GM19043 (cell line): ENCODE results near the gene KIAA1217.

Experiments used
- ATAC-seq: cut with Tn5 transposase; IDR thresholded peaks from one replicate; pipeline ENCODE4 v1.9.1; 2021; ENCODE audit warnings: low read depth; ENCODE audit not compliant: unreplicated experiment

KIAA1217 gene

GRCh38 chr10:24240041-24240751 is 31.3 kb downstream of the KIAA1217 start:
- no peak for ATAC-seq

GRCh38 chr10:24241536-24242040 is 32.6 kb downstream of the KIAA1217 start:
- ATAC-seq = no peak

DNA sequence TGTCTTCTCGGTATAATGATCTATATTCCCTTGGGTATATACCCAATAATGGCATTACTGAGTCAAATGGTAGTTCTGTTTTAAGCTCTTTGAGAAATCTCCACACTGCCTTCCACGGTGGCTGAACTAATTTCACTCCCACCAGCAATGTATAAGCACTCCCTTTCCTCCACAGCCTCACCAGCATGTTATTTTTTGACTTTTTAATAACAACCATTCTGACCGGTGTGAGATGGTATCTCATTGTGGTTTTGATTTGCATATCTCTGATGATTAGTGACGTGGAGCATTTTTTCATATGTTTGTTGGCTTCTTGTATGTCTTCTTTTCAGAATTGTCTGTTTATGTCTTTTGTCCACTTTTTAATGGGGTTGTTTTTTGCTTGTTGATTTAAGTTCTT is 33.6 kb downstream of the KIAA1217 start:
- ATAC-seq = no peak

DNA sequence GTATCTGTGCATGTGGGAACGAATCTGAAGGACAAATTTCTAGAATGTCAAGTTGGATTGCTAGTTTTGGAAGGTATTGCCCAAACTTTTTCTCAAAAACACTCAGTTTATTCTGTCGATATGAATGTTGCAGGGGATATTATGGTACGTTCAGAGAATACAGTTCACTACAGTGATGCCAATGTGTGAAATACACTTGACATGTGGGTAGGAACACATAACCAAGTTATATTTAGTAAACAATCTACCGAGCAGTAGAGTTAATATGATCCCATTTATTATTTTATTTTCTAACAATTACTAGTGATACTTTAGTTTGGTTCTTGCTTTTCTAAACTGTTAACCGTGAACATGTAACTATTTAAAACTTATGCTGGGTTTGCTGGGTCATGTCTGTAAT is 37.4 kb downstream of the KIAA1217 start:
- no peak for ATAC-seq

- ATAC-seq = no peak
These were observed 38.9 kb downstream of the KIAA1217 start for GRCh38 chr10:24247841-24248240.

DNA sequence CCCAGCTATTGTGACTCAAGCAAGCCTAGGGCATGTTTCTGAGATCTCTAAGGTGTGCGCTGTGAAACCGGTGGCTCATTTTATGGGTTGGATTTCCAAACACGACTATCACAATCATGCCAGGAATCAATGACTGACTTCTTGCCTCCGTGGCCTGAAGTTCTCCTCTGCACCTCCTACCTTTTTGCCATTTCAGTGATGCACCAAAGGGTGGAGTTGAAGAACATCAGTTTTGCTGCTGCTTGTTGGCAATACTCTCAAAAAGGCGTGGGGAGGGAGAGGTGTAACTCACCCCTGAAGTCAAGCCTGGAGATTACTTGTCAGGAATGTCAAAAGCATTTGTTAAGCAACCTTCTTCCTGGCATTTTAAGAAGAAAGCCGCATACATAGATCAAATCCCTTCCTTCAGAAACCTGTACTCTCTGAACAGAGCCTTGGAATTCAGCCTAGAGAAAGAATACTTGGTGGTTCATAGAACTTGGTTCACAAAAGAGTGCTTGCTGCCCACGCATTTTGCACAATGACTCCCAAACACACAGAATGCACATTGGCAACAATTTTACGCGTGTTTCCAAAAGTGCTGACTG is 41.0 kb downstream of the KIAA1217 start:
- no peak for ATAC-seq

GRCh38 chr10:24251547-24251946 is 42.6 kb downstream of the KIAA1217 start:
- no peak for ATAC-seq

DNA sequence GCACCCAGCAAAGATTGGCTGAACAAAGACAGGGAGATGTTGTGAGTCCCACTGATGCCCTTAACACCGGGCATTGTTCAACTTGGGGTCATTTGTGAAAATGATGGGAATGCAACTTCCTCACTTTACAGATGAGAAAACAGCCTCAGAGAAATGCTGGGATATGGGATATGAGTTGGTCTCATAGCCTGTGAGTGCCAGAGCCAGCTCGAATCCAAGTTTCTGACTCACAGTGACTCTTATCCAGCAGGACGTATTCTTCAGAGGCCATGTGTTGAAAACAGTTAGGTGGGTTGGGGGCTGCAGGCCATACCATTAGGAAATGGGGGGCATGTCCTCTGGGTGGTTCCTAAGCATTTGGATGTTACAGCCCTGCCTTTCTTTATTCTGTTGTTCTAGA is 45.2 kb downstream of the KIAA1217 start:
- no peak for ATAC-seq

DNA sequence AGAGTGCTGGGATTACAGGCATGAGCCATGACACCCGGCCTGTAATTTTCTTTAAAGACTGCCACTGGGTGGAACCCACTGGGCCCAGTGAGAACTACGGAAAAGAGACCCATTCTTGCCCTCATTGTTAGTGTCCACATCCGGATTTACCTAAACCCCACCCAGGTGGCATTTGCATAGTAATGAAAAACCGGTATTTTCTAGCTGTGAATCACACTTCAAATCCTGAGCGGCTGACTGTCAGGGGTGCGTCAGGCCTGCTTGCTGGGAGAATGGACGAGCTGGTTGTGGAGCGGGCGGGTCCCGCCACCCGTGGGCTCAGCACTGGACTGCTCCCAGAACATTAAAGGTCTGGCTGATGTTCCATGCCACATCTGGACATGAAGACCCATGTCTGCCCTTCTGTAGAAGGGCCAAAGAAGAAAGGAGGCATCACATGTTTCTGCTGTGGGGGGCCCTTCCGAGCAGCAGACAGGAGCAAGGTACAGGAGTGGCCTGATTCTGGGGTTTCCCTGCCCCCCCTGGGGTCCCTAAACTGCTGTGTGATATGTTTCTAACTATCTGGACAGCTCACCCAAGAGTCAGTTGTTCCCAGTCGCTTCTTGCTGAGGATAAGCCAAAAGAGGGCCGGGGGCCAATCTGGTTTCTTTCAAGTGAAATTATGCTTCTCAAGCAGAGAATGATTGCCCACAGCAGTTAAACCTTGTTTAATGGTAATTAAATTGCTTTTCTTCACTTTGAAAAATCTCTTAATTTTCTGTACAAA is 46.4 kb downstream of the KIAA1217 start:
- no peak for ATAC-seq

DNA sequence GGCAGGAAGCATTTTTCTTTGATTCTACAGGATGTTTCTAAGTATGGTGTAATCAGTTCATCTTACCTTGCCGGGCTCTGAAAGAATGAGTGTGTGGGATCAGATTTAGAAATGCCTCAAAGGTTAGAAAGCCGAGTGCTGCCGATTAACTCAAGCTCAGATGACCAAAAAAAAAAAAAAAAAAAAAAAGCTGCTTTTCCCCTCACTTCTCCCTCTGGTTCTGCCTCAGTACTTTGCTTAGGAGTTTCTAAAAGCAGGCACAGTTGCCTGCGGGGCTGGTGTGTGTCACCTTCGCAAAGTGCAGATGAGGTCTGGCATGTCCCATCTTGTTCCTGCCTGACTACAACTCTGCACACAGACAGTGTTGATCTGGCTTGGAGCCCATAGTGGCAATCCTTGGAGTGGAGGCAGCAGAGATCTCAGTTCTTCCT is 47.0 kb downstream of the KIAA1217 start:
- ATAC-seq = no peak

DNA sequence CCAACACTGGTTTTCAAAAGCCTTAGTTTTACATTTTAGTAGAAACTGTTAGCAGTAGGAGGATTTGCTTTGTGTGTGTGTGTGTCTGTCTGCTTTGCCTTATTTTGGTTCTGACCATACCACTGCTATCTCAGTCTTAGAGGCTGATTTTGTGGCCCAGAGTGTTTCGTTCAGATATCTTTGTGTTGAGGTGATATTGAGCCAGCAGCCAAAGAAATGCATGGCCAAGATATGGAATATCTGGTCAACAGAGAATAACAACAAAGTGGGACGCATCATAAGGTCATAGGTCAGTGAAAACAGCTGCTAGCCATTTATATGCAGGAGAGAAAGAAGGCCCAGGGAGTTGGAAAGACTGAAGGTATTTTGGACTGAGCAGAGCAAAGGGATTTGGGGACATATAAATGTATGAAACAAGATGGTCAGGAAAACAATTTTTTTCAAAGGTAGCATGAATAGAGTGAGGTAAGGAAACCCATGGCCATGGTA is 47.7 kb downstream of the KIAA1217 start:
- ATAC-seq = no peak

- ATAC-seq = no peak
These were observed 48.6 kb downstream of the KIAA1217 start for GRCh38 chr10:24257588-24257987.

DNA sequence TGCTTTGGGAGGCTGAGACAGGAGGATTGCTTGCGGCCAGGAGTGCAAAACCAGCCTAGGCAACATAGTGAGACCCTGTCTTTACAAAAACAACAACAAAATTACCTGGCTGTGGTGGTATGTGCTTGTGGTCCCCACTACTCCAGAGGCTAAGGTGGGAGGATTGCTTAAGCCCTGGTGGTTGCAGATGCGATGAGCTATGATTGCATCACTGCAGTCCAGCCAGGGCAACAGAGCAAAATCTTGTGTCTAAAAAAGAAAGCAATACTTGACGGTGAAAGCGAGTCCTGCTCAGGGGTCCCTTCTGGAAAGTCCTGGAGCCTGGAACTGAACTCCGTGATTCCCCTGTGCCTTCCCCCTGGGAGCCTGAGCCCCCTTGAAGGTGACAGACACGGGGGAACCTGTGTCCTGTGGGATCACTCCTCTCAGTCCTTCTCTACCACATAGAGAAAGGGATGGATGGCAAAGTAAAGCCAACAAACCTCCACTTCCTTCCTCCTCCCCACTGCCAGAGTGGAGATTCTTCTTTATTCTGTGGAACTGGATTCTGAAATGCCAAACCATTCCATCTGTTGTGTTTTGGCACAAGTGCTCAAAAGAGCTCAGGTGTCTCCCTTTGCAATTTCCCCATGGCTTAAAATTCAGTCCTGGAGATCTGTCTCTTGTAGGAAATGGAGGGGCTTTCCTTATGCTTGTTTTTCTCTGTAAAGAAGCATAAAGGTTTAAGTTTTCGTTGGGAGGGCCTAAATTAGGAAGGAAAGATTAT is 50.6 kb downstream of the KIAA1217 start:
- no peak for ATAC-seq

GRCh38 chr10:24261627-24262026 is 52.7 kb downstream of the KIAA1217 start:
- no peak for ATAC-seq

DNA sequence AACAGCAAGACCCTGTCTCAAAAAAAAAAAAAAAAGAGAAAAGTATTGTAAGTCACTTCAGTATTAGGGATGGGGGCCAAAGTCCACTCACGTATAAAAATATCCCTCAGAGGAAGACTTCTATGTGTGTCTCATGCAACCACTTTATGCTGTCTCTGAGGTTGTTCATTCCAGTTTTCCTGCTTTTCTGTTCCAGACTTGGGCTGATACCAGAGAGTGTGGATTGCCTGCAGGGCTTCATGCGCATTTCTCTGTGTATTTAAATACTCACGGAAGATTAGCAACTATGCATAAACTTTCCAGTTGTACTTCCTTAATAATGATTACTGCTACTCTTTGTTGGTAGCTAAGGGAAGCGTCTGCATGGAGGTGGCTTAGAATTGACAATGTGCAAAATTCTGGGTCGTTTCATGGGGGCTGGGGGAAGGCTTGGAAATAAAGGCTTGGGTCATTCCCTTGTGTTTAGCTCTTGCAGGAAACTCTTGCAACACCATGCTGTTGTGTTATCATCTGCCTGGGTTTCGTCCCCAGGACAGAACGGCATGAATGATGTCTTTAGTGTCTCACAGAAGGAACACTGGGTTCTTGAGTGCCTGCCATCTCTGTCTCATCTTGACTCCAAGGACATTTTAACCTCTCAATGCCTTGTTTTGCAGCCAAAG is 54.1 kb downstream of the KIAA1217 start:
- no peak for ATAC-seq

DNA sequence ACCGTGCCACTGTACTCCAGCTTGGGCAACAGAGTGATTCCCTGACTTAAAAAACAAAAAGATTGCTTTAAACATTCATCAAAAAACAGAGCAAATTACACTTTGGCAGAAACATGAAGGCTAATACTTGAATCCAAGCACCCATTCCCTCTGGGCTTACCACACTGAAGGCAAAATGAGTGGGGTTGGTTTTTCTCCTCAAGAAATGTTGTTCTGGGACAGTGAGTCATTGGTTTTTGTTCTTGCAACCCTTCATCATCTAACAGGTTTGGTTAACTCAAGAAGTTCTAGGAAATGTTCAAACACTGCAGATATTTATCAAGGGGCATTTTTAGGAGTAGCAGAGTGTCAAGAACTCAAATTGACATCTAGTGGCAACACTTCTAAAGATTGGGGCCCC is 60.5 kb downstream of the KIAA1217 start:
- no peak for ATAC-seq

GRCh38 chr10:24272374-24272773 is 63.4 kb downstream of the KIAA1217 start:
- no peak for ATAC-seq

- ATAC-seq = no peak
These were observed 68.3 kb downstream of the KIAA1217 start for GRCh38 chr10:24277277-24277676.

GRCh38 chr10:24277771-24278170 is 68.8 kb downstream of the KIAA1217 start:
- no peak for ATAC-seq
